H9 (cell line): ENCODE results near the gene SORCS2. TPM values are rescaled to one million over a fixed set of nuclear protein-coding genes. Genes with fewer than 3 reads are reported as not detected.

Source experiments
- DNase-seq: peaks from one replicate; pipeline ENCODE4 v3.0.0-alpha.2; 2017
- H2AFZ ChIP-seq: one replicate; pipeline ENCODE4 v1.6.1; 2013; ENCODE audit warnings: mild to moderate bottlenecking, low read length, control low read depth, moderate library complexity
- H2AK5ac ChIP-seq: 2 replicates; pipeline ENCODE4 v1.6.1; 2013; ENCODE audit warnings: low read length, control low read depth, mixed read lengths; ENCODE audit not compliant: insufficient read length
- H2BK120ac ChIP-seq: one replicate; pipeline ENCODE4 v1.6.1; 2013; ENCODE audit warnings: low read depth, mild to moderate bottlenecking, low read length, control low read depth, inconsistent platforms; ENCODE audit not compliant: poor library complexity, severe bottlenecking
- H2BK12ac ChIP-seq: 2 replicates; pipeline ENCODE4 v1.6.1; 2013; ENCODE audit warnings: low read length, control low read depth, mixed read lengths, low read depth; ENCODE audit not compliant: insufficient read length
- H2BK15ac ChIP-seq: 2 replicates; pipeline ENCODE4 v1.6.1; 2013; ENCODE audit warnings: low read depth, low read length, control low read depth
- H2BK20ac ChIP-seq: one replicate; pipeline ENCODE4 v1.6.1; 2013; ENCODE audit warnings: low read depth, mild to moderate bottlenecking, low read length, control low read depth, inconsistent platforms; ENCODE audit not compliant: poor library complexity, severe bottlenecking
- H2BK5ac ChIP-seq: 2 replicates; pipeline ENCODE4 v1.6.1; 2013; ENCODE audit warnings: low read length, control low read depth, mixed read lengths; ENCODE audit not compliant: insufficient read length
- H3K14ac ChIP-seq: 2 replicates; pipeline ENCODE4 v1.6.1; 2013; ENCODE audit warnings: low read length, control low read depth; ENCODE audit not compliant: insufficient read depth
- H3K18ac ChIP-seq: 2 replicates; pipeline ENCODE4 v1.6.1; 2013; ENCODE audit warnings: low read depth, mild to moderate bottlenecking, mixed read lengths, low read length, control low read depth; ENCODE audit not compliant: insufficient read length
- H3K23ac ChIP-seq: 2 replicates; pipeline ENCODE4 v1.6.1; 2013; ENCODE audit warnings: low read length, control low read depth, mixed read lengths, low read depth; ENCODE audit not compliant: insufficient read length
- H3K23me2 ChIP-seq: 2 replicates; pipeline ENCODE4 v1.6.1; 2013; ENCODE audit warnings: low read depth, mild to moderate bottlenecking, mixed read lengths, low read length, control low read depth; ENCODE audit not compliant: insufficient read length, poor library complexity, severe bottlenecking
- H3K27ac ChIP-seq: 2 replicates; pipeline ENCODE4 v1.5.1; 2013; ENCODE audit warnings: low read length, control low read depth, mixed read lengths, low read depth; ENCODE audit not compliant: insufficient read length
- H3K27me3 ChIP-seq: 2 replicates; pipeline ENCODE4 v1.6.1; 2013; ENCODE audit warnings: low read length, control low read depth, inconsistent platforms; ENCODE audit not compliant: insufficient read depth
- H3K4ac ChIP-seq: 2 replicates; pipeline ENCODE4 v1.6.1; 2013; ENCODE audit warnings: low read depth, mild to moderate bottlenecking, control low read depth, inconsistent platforms, low read length, moderate library complexity
- H3K4me1 ChIP-seq: 2 replicates; pipeline ENCODE4 v1.6.1; 2013; ENCODE audit warnings: low read length, control low read depth, inconsistent platforms; ENCODE audit not compliant: insufficient read depth
- H3K4me2 ChIP-seq: 2 replicates; pipeline ENCODE4 v1.6.1; 2013; ENCODE audit warnings: low read length, control low read depth, mixed read lengths; ENCODE audit not compliant: insufficient read length, insufficient read depth
- H3K56ac ChIP-seq: 2 replicates; pipeline ENCODE4 v1.6.1; 2013; ENCODE audit warnings: low read depth, mild to moderate bottlenecking, mixed read lengths, low read length, control low read depth; ENCODE audit not compliant: insufficient read length
- H3K79me1 ChIP-seq: 2 replicates; pipeline ENCODE4 v1.6.1; 2013; ENCODE audit warnings: low read depth, mild to moderate bottlenecking, moderate library complexity, low read length, control low read depth, inconsistent platforms; ENCODE audit not compliant: insufficient read depth, poor library complexity, severe bottlenecking
- H3K79me2 ChIP-seq: 2 replicates; pipeline ENCODE4 v1.6.1; 2013; ENCODE audit warnings: low read length, control low read depth, inconsistent platforms; ENCODE audit not compliant: insufficient read depth
- H3K9ac ChIP-seq: 2 replicates; pipeline ENCODE4 v1.6.1; 2013; ENCODE audit warnings: low read length, control low read depth, mixed read lengths; ENCODE audit not compliant: insufficient read length; ENCODE audit errors: extremely low read depth
- H3K9me3 ChIP-seq: one replicate; pipeline ENCODE4 v1.6.1; 2013; ENCODE audit warnings: low read depth, low read length, inconsistent platforms; ENCODE audit not compliant: control insufficient read depth
- H3T11ph ChIP-seq: one replicate; pipeline ENCODE4 v1.6.1; 2013; ENCODE audit warnings: mild to moderate bottlenecking, low read length, control low read depth, inconsistent platforms
- H4K20me1 ChIP-seq: one replicate; pipeline ENCODE4 v1.6.1; 2013; ENCODE audit not compliant: control insufficient read depth, insufficient read length, insufficient read depth
- H4K5ac ChIP-seq: 2 replicates; pipeline ENCODE4 v1.6.1; 2013; ENCODE audit warnings: low read depth, mild to moderate bottlenecking, mixed read lengths, low read length, control low read depth; ENCODE audit not compliant: insufficient read length
- H4K8ac ChIP-seq: replicated peaks from 2 replicates; pipeline ENCODE4 v1.6.1; 2013; ENCODE audit warnings: low read length, control low read depth, mixed read lengths, low read depth; ENCODE audit not compliant: insufficient read length
- H4K91ac ChIP-seq: 2 replicates; pipeline ENCODE4 v1.6.1; 2013; ENCODE audit warnings: low read depth, mild to moderate bottlenecking, moderate library complexity, mixed read lengths, low read length, control low read depth; ENCODE audit not compliant: insufficient read length
- H3K27ac Mint-ChIP-seq, 3 experiments: 2 replicates in 2 of 3; 3 replicates in 1 of 3; pipeline ENCODE4 v1.8.0; 2020 to 2021; ENCODE audit warnings: mixed read lengths in 3 of 3, mild to moderate bottlenecking in 1 of 3, moderate library complexity in 1 of 3
- H3K27me3 Mint-ChIP-seq: 2 replicates; pipeline ENCODE4 v1.8.0; 2021; ENCODE audit warnings: low read depth, mild to moderate bottlenecking, moderate library complexity, mixed read lengths
- H3K36me3 Mint-ChIP-seq, 3 experiments: 2 replicates in 2 of 3; 3 replicates in 1 of 3; pipeline ENCODE4 v1.8.0; 2020 to 2021; ENCODE audit warnings: low read depth in 3 of 3, mixed read lengths in 3 of 3; ENCODE audit not compliant: insufficient read depth in 1 of 3
- H3K4me1 Mint-ChIP-seq, 2 experiments: 2 replicates each; pipeline ENCODE4 v1.8.0; 2020; ENCODE audit warnings: mixed read lengths in 2 of 2
- H3K4me3 Mint-ChIP-seq, 2 experiments: 2 replicates in 1 of 2; 3 replicates in 1 of 2; pipeline ENCODE4 v1.8.0; 2020 to 2021; ENCODE audit warnings: mild to moderate bottlenecking in 2 of 2, mixed read lengths in 2 of 2, moderate library complexity in 1 of 2
- H3K9me3 Mint-ChIP-seq, 2 experiments: 2 replicates in 1 of 2; 3 replicates in 1 of 2; pipeline ENCODE4 v1.8.0; 2020; ENCODE audit warnings: mild to moderate bottlenecking in 2 of 2, mixed read lengths in 2 of 2, moderate library complexity in 1 of 2
- WGBS: extraction: QIAGEN DNeasy Blood & Tissue Kit; methylation state at CpG from one replicate; pipeline ENCODE4 v1.1.7; 2013; ENCODE audit warnings: missing lambda C conversion rate, low lambda C conversion rate, mixed read lengths; ENCODE audit not compliant: insufficient read length; ENCODE audit errors: extremely low coverage; 5-methylcytosine and 5-hydroxymethylcytosine counted together
- total RNA-seq: library from RNA; stranded (reverse); gene quantifications from 2 replicates; pipeline ENCODE4 v1.2.1, GENCODE V29; 2021
- TF ChIP-seq, protein P1 (sequence below): fragments of 200-600 bp; sonication (generic); conservative IDR thresholded peaks from 3 replicates; pipeline ENCODE4 v1.8.0; 2021; ENCODE audit warnings: antibody characterized with exemption, mild to moderate bottlenecking

Gene SORCS2
- total RNA-seq, 1 experiment from 2014 or later: 0.57 TPM

DNA sequence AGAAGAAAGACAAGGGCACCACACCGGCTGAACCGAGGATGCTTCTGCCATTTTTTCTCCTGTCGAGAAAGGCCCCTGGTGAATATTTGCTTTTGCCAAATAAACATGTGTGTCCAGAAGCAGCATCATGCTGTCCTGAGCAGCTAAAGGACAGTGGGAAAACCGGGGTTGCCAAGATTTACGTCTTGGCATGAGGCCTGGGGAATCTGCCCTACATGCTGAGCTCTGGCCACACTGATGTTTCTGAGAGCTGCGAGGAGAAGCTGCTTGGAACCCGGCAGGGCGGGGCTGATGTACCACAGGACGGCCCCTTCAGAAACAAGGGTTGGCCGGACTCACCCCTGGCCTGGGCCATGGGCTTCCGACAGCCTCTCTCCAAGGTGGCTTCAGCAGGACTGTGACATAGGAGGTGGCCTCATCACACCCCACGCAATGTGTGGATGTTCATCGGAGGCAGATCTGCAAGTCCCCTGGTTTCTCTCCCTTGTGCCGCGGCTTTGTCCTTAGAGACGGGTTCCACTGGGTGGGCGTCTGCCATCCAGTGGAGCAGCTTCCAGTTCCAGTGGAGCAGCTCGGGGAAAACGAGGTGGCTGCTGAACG lies 42.2 kb upstream of the SORCS2 start:
- no CpG with 5 or more reads among the region's 20 CpGs for WGBS
- Histone ChIP-seq H2BK12ac (no peak overlapping the region), H2AK5ac (no peak overlapping the region), H2AFZ (no peak overlapping the region), H4K91ac (no peak overlapping the region), H2BK20ac (no peak overlapping the region), H3K23me2 (no peaks in the 10 kb centered on the region), H4K5ac (no peak overlapping the region), H3K14ac (no peak overlapping the region), H3K18ac (no peak overlapping the region), H3K79me1 (no peaks in the 10 kb centered on the region), H3K4me1 (no peaks in the 10 kb centered on the region), H3K4me2 (no peak overlapping the region), H2BK15ac (no peak overlapping the region), H2BK120ac (no peak overlapping the region), H3K9me3 (no peaks in the 10 kb centered on the region), H3K79me2 (no peaks in the 10 kb centered on the region), H3K27ac (no peak overlapping the region), H4K20me1 (no peaks in the 10 kb centered on the region), H3K23ac (no peak overlapping the region), H3T11ph (no peak overlapping the region), H3K56ac (no peak overlapping the region), H3K9ac (no peak overlapping the region), H3K27me3 (no peaks in the 10 kb centered on the region), H3K4ac (no peak overlapping the region), H2BK5ac (no peak overlapping the region), H4K8ac (no peak overlapping the region)
- Mint-ChIP-seq H3K27me3 (peaks cover 4% of the 10 kb centered on the region), H3K9me3 (no peaks in the 10 kb centered on the region), H3K36me3 (no peaks in the 10 kb centered on the region), H3K4me3 (no peak overlapping the region), H3K4me1 (no peaks in the 10 kb centered on the region), H3K27ac (no peak overlapping the region)
- TF ChIP-seq, protein P1, sequence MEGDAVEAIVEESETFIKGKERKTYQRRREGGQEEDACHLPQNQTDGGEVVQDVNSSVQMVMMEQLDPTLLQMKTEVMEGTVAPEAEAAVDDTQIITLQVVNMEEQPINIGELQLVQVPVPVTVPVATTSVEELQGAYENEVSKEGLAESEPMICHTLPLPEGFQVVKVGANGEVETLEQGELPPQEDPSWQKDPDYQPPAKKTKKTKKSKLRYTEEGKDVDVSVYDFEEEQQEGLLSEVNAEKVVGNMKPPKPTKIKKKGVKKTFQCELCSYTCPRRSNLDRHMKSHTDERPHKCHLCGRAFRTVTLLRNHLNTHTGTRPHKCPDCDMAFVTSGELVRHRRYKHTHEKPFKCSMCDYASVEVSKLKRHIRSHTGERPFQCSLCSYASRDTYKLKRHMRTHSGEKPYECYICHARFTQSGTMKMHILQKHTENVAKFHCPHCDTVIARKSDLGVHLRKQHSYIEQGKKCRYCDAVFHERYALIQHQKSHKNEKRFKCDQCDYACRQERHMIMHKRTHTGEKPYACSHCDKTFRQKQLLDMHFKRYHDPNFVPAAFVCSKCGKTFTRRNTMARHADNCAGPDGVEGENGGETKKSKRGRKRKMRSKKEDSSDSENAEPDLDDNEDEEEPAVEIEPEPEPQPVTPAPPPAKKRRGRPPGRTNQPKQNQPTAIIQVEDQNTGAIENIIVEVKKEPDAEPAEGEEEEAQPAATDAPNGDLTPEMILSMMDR: no peak
- DNase-seq: no peak
